Stimulated activated CD4-positive, alpha-beta T cell treated with anti-CD3 and anti-CD28 coated beads, Interleukin-4, amount 100 ng/mL, for 48 hours (primary cell): ENCODE results near the gene TST.

ENCODE experiments used
- DNase-seq, 2 donors: peaks; one replicate each; pipeline ENCODE4 v3.0.0-alpha.2; 2020; ENCODE audit warnings: low read depth in 2 of 2

TST gene

GRCh38 chr22:37032134-37032534, 12.9 kb upstream of the TST start:
- no peak for DNase-seq

- DNase-seq = no peak
Measured at GRCh38 chr22:37030560-37031281, 11.5 kb upstream of the TST start.

- no peak for DNase-seq
Measured at GRCh38 chr22:37028692-37029674, 9.7 kb upstream of the TST start.

- DNase-seq = no peak
Measured at GRCh38 chr22:37027556-37027955, 8.3 kb upstream of the TST start.

GRCh38 chr22:37026325-37026724, 7.1 kb upstream of the TST start:
- DNase-seq = no peak

GRCh38 chr22:37025500-37026070, 6.3 kb upstream of the TST start:
- no peak for DNase-seq

GRCh38 chr22:37024339-37025157, 5.3 kb upstream of the TST start:
- no peak for DNase-seq

GRCh38 chr22:37023743-37024338, 4.6 kb upstream of the TST start:
- no peak for DNase-seq

- DNase-seq = no peak
Measured at GRCh38 chr22:37022483-37023337, 3.5 kb upstream of the TST start.

GRCh38 chr22:37021710-37022482, 2.6 kb upstream of the TST start:
- DNase-seq = peak; percentile 40 to 52

GRCh38 chr22:37021041-37021440, 1.8 kb upstream of the TST start:
- no peak for DNase-seq

GRCh38 chr22:37020192-37020479, 889 bp upstream of the TST start:
- no peak for DNase-seq

GRCh38 chr22:37018815-37019308, 385 bp downstream of the TST start:
- DNase-seq = no peak

- no peak for DNase-seq
Measured at GRCh38 chr22:37018086-37018814, 997 bp downstream of the TST start.

- DNase-seq = no peak
Measured at GRCh38 chr22:37017356-37017755, 1.9 kb downstream of the TST start.

- no peak for DNase-seq
Measured at GRCh38 chr22:37016134-37016910, 2.9 kb downstream of the TST start.

GRCh38 chr22:37015587-37015878, 3.7 kb downstream of the TST start:
- no peak for DNase-seq

- DNase-seq = no peak
Measured at GRCh38 chr22:37014835-37015586, 4.2 kb downstream of the TST start.
